Bone marrow (tissue), 2 donors: Measurements from ENCODE around the gene KLHL29.
"Not testable (repeated sequence)": the region's sequence is repeated elsewhere in the genome, so short reads cannot be mapped to it uniquely, and the experiment has no call there.

Experiments
- DNase-seq, 2 donors: peaks; one replicate each; lab custom pipeline; 2025; lab: John Stamatoyannopoulos, UW

The KLHL29 gene

DNA sequence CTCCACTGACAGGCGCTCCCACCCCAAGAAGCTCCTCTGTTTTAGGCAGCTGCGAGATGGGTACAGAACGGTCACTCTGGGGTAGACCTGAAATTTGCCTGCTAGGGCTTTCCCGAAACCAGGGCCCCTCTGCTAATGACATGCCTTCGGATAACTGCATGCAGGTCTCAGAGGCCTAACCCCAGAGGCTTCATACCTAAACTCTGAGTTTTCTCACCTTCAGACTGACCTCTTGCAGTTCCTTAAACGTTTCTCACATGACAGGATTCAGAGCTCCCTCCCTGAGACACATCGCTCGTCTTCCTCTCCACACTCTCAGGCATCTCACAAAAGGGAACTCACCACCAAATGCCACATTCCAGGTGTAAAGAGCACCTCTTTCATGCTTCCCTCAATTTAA is 11.3 kb upstream of the KLHL29 start:
- no peak for DNase-seq

DNA sequence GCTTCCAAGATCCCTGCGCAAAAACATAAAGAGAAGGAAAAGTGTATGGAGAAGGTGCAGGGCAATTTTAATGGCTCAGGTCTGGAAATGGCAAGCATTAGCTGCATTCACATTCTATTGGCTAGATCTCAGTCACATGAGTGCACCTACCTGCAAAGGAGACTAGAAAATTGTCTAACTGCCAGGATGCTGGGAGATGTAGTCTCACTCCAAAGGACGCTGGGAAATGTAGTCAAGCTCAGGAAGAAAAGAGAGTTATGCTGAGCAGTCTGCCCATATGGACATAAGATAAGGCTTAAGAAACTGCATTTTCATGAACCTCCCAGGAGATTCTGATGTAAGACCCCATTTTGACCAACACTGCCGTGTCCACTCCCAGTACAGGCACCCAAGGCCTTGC is 9.5 kb upstream of the KLHL29 start:
- DNase-seq: no peak

DNA sequence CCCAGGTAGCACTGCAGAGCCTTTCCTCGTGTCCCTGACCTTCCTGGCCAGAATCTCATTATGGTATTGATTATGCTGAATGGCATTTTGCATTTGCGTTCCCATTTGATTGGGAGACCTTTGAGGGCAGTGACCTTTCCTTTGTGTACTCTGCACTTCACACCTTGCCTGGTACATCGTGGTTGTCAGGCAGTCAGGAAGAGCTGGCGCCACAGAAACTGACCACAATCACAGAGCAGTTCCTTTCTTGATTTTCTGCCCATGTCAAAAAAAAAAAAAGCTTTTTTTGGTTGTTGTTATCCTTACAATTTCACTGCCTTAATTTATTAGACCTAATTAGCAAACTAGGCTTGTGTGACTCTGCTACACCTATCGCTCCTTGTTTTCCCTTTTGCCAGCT is 8.9 kb upstream of the KLHL29 start:
- no peak for DNase-seq

GRCh38 chr2:23376972-23377371 is 8.0 kb upstream of the KLHL29 start:
- DNase-seq: no peak

DNA sequence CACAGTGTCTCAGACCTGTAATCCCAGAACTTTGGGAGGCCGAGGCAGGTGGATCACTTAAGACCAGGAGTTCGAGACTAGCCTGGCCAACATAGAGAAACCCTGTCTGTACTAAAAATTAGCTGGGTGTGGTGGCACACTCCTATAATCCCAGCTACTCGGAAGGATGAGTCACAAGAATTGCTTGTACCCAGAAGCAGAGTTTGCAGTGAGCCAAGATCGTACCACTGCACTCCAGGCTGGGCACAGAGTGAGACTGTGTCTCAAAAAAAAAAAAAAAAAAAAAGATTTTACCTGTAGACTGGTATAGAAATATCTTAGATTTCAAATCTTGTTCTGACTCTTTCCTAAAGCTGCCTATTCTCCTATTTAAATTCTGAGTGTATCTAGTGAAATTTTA is 7.2 kb upstream of the KLHL29 start:
- DNase-seq: no peak

DNA sequence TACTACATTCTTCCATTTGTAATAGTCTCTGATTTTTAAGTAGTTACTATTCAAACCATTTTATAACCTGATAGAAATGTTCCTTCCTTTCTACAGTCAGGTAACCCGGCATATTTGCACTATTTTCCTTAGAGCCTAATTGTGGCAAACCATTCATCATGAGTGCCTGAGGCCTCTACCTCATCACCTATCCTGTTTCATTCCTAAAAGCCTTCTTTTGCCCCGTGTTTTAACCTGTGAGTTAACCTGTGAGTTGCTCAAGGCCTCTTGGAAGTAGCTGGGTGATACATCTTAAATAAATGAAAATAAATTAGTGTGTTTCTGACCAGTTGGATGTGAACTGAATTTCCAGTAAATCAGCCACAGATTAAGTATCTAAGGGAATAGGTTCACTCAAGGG is 6.5 kb upstream of the KLHL29 start:
- no peak for DNase-seq

GRCh38 chr2:23379220-23379695 is 5.7 kb upstream of the KLHL29 start:
- no peak for DNase-seq

DNA sequence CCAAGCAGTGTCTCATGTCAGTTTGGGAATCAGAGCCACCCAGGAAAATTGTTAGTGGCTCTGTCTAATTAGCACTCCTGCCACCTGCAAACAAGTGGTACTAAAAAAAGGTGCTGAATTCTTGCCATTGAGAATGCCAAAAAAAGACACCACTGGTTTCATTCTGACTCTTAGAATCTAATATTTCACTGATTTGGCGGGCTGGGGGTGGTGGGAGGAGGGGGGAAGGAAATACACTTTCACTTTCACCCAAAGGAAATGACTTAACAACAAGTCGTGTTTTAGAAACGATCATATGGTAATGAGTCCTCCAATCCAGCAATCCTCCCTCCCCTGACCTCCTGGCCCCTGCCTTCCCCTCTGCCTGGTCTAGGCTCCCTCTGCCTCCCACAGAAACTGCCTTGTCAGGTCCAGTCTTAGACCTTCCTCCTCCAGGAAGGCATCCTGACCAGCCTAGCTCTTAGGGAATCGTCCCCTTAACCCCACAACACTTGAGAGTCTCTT is 4.4 kb upstream of the KLHL29 start:
- DNase-seq: no peak

DNA sequence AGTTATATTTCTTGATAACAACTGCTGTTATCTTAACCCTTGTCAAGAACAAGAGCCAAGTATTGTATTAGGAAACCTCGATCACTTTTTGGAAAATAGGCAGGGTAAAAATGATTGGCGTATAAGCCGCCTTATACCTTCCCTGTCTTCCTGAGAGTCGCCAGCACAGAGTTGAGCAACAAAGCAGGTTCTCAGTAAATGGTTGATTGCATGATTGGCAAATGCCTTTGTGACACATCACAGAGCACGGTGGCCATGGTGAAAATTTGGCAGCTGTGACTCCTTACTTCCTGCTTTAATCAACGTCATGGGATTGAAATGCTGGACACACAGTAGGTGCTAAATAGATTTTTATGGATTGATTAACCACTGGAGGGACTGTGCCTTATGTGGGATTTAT is 3.9 kb upstream of the KLHL29 start:
- no peak for DNase-seq

DNA sequence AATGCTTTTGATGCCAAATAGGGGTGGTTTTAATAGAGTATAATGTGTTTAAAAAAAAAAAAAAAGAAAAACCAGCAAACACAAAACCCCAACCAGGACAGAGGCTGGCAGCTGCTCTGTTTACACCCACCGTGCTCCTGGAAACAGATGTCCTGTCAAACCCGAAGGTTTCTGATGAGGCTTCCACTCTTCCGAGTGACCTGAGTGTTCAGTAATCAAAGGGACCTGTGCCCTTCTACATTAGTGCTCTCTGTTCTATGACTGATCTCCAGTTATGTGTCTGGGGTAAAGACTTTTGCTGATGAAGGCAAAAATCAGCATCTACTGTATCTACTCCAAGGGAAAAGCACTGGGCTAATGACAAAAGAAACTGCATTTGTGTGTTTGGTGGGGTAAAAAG is 3.5 kb upstream of the KLHL29 start:
- no peak for DNase-seq

- DNase-seq: no peak
Measured at GRCh38 chr2:23383100-23383499, 1.9 kb upstream of the KLHL29 start.

- DNase-seq: no peak
Measured at GRCh38 chr2:23385351-23385747, 370 bp downstream of the KLHL29 start.

- no peak for DNase-seq
Measured at GRCh38 chr2:23385748-23386338, 864 bp downstream of the KLHL29 start.

GRCh38 chr2:23386339-23387220 is 1.6 kb downstream of the KLHL29 start:
- DNase-seq: no peak

GRCh38 chr2:23387221-23387550 is 2.2 kb downstream of the KLHL29 start:
- no peak for DNase-seq

- DNase-seq: no peak
Measured at GRCh38 chr2:23387845-23388244, 2.9 kb downstream of the KLHL29 start.

DNA sequence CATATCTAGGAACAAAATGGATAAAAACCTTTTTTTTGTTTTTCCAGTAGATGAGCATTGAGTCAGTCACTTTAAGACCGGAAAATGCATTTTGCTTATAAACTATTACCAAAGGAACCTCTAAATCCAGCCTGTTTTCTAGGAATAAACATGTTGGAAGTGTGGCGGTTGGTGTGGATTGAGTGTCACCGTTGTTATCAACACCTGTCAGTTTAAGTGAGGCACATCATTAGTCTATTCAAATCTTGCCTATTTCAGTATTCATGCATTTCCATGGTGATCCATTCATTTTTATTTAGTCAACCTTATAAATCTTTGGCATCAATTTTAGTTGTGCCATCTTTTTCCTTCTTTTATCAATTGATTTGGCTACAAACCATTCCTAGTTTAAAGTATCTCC is 3.3 kb downstream of the KLHL29 start:
- no peak for DNase-seq

DNA sequence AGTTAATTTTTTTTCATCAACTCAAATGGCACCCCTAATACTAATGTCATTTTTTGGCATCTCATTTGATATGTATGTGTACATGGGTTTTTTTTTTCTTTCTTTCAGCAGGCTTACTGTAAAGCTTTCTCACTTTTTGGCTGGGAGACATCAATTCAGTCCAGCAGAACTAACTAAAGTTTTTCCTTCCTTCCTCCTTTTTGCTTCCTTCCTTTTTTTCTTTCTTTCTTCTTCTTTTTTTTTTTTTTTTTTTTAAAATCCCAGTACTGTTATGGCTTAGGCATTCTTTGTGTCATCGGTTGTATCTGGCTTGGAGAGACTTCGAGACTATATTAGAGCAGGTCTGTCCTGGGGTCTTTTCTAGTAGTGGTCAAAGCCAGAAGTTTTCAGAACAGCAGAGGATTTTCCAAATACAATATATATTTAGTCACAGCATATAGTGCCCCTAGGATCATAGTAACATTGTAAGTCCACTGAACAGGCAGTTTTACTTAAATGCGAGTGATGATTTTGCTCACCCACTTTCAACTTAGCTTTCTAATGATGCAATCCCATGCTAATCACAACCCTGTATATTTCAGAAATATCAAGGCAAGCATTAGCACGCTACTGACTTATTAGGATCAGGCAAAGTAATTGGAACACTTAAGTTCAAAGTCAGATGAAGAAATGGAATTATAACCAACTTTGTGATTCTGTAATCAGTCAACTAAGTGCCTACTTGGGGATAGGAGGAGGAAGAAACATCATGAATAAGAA is 4.0 kb downstream of the KLHL29 start:
- DNase-seq: no peak

GRCh38 chr2:23390152-23390551 is 5.2 kb downstream of the KLHL29 start:
- no peak for DNase-seq

- not testable (repeated sequence) for DNase-seq
Measured at GRCh38 chr2:23391237-23391736, 6.3 kb downstream of the KLHL29 start.

GRCh38 chr2:23393722-23394121 is 8.7 kb downstream of the KLHL29 start:
- DNase-seq: no peak

GRCh38 chr2:23394700-23395099 is 9.7 kb downstream of the KLHL29 start:
- no peak for DNase-seq

- DNase-seq: no peak
Measured at GRCh38 chr2:23397478-23397877, 12.5 kb downstream of the KLHL29 start.
